COLO668 (cell line): ENCODE measurements around the gene ZNRF3.
"Not testable (repeated sequence)": the region's sequence is repeated elsewhere in the genome, so short reads cannot be mapped to it uniquely, and the experiment has no call there.

ENCODE experiments used
- DNase-seq: peaks from one replicate; lab custom pipeline; 2025; ENCODE audit not compliant: unreplicated experiment; lab: John Stamatoyannopoulos, UW

ZNRF3 gene

GRCh38 chr22:29003552-29003951 is 120.2 kb downstream of the ZNRF3 start:
- no peak for DNase-seq

GRCh38 chr22:29003975-29004646 is 120.7 kb downstream of the ZNRF3 start:
- peak; percentile 27 for DNase-seq

GRCh38 chr22:29004647-29005371 is 121.4 kb downstream of the ZNRF3 start:
- DNase-seq: peak; percentile 29

GRCh38 chr22:29005754-29006153 is 122.4 kb downstream of the ZNRF3 start:
- not testable (repeated sequence) for DNase-seq

- no peak for DNase-seq
These were observed 123.0 kb downstream of the ZNRF3 start for GRCh38 chr22:29006346-29006745.

- DNase-seq: no peak
These were observed 125.8 kb downstream of the ZNRF3 start for GRCh38 chr22:29009148-29009547.

GRCh38 chr22:29011240-29012100 is 128.1 kb downstream of the ZNRF3 start:
- DNase-seq: no peak

GRCh38 chr22:29012101-29012433 is 128.7 kb downstream of the ZNRF3 start:
- no peak for DNase-seq

GRCh38 chr22:29012952-29013351 is 129.6 kb downstream of the ZNRF3 start:
- DNase-seq: no peak

GRCh38 chr22:29014293-29014692 is 130.9 kb downstream of the ZNRF3 start:
- no peak for DNase-seq

GRCh38 chr22:29014773-29015172 is 131.4 kb downstream of the ZNRF3 start:
- no peak for DNase-seq

- DNase-seq: no peak
These were observed 132.9 kb downstream of the ZNRF3 start for GRCh38 chr22:29016067-29016938.

GRCh38 chr22:29018293-29019189 is 135.2 kb downstream of the ZNRF3 start:
- no peak for DNase-seq

- no peak for DNase-seq
These were observed 138.9 kb downstream of the ZNRF3 start for GRCh38 chr22:29022101-29022817.

GRCh38 chr22:29023172-29023796 is 139.9 kb downstream of the ZNRF3 start:
- no peak for DNase-seq

GRCh38 chr22:29026579-29026978 is 143.2 kb downstream of the ZNRF3 start:
- DNase-seq: no peak

GRCh38 chr22:29028468-29028867 is 145.1 kb downstream of the ZNRF3 start:
- no peak for DNase-seq

- DNase-seq: no peak
These were observed 146.0 kb downstream of the ZNRF3 start for GRCh38 chr22:29029202-29030000.
